Neural cell (in vitro differentiated cells): Measurements from ENCODE around the gene RUSF1.

Source experiments
- CTCF ChIP-seq: fragments of 450-650 bp; IDR thresholded peaks from 2 replicates; pipeline ENCODE4 v1.5.1; 2014; ENCODE audit warnings: antibody characterized with exemption, mild to moderate bottlenecking, moderate library complexity; ENCODE audit not compliant: poor library complexity, severe bottlenecking
- EZH2 ChIP-seq: fragments of 200-600, 300-800 bp; shearing (Covaris generic), sonication (generic); IDR thresholded peaks from 2 replicates; pipeline ENCODE4 v1.6.1; 2014; ENCODE audit warnings: antibody characterized with exemption, low read length, borderline replicate concordance, mild to moderate bottlenecking; ENCODE audit not compliant: insufficient read depth, poor library complexity, severe bottlenecking

GRCh38 chr16:31451201-31451600 lies 57.0 kb downstream of the RUSF1 start:
- TF ChIP-seq CTCF (no peak), EZH2 (no peak)
